ENCODE results near the gene PCBP3. TPM values are rescaled to one million over a fixed set of nuclear protein-coding genes. Genes with fewer than 3 reads are reported as not detected.

The PCBP3 gene
- total RNA-seq, 1 donor from 2014 or later = 0.13 TPM

DNA sequence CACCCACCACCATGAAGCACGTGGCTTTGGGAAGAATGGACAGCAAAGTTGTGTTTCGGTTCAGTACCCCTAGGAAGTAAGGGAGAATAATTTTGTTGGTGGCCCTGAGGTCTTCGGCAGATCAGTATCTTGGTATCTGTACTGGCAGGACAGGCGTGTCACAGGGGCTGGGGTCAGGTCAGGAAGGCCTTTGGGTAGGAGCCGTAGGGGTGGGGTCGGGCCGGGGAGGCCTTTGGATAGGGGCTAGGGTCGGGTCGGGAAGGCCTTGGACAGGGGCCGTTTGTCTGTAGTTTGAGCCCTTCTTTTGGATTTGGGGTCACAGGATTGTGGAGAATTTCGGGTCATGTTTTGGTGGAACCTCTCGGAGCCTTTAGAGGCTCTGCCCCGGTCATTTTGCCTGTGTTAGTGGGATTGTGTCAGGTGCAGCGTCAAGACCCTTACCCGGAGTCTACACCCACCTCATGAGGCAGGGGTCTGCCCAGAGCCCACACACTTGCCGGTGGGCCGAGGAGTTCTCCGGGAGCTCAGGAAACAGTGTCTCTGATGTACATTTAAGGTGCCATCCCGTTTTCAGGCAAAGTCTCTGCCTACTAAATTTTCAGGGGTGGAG lies 262.8 kb downstream of the PCBP3 start:
- no peak for DNase-seq (ENCODE audit: low read depth in 2 of 2)

DNA sequence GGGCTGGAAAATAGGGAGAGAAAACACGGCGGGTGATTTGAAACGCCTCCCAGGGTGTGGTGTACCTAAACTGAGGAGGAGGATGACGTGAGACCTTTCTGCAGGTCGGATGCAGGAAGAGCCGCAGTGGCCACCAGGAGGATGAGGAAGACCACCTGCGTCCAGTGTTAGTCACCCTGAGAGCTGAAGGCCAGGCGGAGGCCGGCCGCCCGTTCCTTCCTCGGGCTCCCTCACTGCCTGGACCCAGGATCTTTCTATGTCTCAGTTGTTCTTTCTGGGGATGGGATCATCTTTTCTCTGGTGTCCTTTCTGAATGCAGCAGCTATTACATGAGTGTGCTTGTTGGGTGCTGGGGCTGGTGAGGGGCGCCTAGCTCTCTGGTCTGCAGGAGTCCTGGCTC lies 263.3 kb downstream of the PCBP3 start:
- no peak for DNase-seq (ENCODE audit: low read depth in 2 of 2)

DNA sequence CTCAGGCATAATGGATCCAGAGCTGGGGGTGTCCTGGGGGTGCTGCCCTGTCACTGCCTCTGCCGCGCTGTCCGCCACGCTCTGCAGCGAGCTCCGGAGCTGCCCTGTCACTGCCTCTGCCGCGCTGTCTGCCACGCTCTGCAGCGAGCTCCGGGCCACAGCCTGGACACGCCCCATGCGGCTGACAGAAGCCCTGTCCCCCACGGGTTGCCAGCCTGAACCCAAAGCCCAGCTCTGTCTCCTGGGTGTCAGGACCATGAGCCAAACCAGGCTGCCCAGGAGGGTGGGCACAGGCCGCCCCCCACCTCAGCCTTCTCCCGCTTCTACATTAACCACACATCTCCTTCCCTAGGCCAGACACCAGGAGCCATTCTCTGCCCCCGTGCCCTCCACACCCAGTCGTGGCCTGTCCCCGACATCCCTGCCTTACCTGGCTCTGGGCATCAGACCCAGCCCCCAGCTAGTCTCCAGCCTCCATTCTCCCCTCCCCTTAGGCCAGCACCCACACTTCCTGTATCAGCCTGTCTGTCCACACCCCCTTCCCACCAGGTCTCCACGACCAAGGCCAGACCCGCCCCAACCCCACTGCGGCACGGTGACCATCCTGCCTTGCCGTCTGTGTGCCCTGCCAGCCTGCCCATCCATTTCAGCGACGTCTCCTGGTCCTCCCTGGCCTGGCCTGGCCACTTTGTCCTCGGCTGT lies 265.2 kb downstream of the PCBP3 start:
- DNase-seq (ENCODE audit: low read depth in 2 of 2) = no peak

DNA sequence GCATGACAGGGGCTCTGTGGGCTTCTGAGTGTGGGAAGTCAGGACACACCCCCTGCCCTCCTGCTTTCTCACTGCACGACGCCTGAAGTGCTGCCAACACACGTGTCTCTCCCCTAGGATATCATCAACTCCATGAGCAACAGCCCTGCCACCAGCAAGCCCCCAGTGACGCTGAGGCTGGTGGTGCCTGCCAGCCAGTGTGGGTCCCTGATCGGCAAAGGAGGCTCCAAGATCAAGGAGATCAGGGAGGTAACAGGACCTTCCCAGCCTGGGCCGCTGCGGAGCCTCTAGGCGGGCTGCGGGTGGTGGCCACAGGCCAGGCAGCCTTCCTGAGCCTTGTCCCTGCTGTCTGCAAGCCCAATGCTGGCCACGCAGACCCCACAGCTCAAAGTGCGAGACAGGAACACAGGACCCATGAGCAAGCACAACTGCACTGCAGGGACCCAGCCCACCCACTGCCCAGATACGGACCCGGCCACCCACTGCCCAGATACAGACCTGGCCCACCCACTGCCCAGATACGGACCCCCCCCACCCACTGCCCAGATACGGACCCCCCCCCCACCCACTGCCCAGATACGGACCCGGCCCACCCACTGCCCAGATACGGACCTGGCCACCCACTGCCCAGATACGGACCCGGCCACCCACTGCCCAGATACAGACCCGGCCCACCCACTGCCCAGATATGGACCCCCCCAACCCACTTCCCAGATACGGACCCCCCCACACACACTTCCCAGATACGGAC lies 265.9 kb downstream of the PCBP3 start:
- no peak for DNase-seq (ENCODE audit: low read depth in 2 of 2)

DNA sequence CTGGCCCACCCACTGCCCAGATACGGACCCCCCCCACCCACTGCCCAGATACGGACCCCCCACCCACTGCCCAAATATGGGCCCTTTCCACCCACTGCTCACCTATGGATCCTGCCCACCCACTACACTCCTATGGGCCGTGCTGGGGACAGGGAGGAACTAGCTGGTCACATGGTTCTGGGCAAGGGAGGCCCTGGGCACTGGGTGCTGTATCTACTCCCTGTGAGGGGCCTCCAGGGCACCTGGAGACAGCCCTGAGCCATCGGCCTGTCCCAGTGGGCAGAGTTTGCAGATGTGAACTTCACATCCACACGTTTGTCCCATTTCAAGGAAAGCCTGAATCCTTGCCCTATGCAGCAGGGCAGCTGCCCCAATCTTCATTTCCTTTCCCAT lies 266.6 kb downstream of the PCBP3 start:
- DNase-seq (ENCODE audit: low read depth in 2 of 2) = no peak

DNA sequence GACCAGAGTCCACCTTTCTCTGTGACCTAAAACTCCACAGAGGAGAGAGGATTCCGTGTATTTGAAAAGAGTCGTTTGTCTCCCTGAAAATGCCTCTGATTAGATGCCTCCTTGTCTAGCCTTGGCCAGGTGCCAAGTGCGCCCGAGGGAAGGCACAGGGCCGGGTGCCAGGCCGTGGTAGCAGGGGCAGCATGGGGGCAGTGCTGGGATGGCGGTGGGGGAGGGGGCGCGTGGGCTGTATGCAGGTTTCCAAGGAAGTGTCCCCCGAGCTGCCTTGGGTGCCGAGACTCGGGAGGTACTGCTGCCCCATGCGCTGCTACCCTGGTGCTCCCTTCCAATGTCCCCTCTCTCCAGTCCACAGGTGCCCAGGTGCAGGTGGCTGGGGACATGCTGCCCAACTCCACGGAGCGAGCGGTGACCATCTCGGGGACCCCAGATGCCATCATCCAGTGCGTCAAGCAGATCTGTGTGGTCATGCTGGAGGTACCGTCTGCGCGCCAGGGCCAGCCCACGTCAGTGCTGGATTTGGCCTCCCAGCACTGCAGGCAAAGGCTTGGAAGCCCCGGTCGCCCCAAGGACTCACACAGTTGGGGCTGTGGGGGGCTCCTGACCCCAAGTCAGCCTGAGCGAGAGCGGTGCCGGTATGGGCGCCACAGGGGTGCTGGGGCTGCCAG lies 267.2 kb downstream of the PCBP3 start:
- no peak for DNase-seq (ENCODE audit: low read depth in 2 of 2)

DNA sequence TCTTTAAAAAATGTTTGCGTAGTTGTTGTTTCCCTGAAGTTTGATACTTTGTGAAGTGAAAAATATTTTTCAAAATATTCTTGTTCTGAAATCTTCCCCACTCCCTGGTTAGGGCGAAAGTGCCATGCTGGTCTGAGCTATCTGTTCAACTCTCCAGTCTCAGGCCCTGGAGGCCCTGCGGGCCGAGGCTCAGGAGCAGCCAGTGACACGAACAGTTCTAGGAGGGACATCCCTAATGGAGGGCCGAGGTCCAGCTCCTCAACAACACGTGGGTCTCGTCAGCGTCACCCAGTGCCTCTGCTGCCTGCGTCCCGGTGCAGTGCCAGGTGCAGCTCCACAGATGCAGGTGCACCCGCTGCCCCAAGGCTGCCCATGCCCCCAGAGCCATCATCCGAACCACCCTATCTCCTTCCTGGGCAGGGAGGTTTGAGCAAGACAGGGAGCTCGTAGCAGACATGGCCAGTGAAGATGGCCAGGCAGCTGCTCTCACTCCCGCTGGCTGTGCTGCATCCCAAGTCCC lies 268.3 kb downstream of the PCBP3 start:
- DNase-seq (ENCODE audit: low read depth in 2 of 2) = no peak

DNA sequence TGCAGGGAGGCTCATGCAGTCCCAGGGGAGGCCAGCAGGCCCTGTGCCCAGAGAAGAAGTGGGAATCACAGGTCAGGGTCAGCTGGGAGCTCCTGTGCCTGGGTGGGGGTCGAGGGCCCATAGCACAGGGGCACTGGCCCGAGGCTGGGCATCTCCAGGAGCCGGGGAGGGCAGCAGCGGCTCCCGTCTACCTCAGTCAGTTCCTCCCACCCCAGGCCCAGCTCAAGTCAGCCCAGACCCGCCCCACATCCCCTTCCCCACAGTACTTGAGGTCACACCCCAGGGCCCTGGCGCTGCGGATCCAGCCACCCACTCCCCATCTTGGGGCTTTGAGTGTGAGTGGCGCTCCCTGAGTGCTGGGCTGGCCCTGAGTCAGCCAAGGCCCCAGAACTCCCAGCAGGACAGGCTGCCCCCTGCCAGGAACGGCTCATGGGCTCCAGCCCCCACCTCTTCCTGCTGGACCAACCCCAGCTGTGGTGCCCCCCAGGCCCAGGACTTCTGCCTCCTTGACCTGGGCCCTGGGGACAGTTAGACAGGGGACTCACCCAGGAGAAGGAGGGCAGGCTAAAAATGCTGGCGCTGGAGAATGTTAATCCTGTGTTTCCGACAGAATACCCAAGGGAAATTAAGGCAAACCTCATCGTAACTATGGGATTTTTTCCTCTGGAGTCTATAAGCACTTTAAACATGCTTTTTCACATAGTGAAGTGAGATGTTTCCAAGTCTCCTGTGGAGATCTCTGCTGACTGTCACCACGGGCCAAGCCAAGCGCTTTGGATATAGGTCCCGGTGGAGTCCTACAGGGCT lies 269.3 kb downstream of the PCBP3 start:
- no peak for DNase-seq (ENCODE audit: low read depth in 2 of 2)

DNA sequence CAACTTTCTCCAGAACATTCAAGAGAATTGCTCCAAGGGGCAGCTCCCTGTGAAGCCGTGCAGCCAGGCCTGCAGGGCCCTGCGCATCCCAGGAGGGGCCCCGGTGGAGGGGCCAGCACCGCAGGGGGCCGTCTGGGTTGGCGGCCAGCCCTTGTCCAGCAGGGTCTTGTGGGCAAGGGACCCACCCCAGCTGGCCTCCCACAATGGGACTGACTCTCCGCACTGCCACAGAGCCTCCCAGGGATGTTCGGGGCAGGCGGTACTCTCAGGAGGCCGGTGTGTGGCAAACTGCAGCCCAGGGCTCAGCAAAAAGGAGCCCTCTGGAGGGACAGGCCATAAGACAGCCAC lies 269.9 kb downstream of the PCBP3 start:
- no peak for DNase-seq (ENCODE audit: low read depth in 2 of 2)

DNA sequence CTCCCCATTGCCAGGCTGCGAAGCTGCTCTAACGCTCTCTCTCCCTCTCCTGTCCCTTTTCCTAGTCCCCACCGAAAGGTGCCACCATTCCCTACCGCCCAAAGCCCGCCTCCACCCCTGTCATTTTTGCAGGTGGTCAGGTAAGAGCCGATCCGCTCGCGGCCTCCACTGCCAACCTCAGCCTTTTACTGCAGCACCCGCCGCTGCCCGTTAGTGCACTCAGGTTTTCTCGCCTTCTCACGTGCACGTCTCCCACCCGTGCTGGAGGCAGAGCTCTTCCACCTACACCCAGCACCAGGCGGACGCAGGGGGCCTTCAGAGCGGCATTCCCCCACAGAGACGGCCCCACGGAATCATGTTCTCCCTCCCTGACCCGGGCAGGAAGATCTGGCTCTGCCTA lies 270.4 kb downstream of the PCBP3 start:
- no peak for DNase-seq (ENCODE audit: low read depth in 2 of 2)

DNA sequence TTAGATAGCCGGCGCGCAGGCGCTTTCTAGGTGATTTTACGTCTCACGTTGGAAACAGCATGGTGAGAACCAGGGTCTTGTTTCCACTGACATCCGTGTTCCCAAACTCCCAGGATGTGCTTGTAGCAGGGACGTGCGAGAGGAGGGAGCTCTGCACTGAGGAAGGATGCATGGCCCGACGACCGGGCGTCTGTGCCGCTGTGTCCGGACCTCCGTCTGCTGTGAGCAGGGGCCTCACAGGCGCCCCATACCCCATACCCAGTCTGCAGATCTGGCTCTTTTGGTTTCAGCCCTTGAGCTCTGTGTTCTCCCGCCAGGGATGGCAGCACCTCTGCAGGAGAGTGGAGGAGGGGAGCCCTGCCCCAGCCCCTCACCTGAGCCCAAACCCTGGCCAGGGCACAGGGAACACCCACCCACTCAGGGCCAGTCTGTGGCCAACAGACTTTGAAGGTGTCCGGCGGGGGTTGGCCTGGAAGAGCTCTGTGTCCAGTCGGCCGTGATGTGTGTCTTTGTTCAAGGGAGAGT lies 270.9 kb downstream of the PCBP3 start:
- DNase-seq (ENCODE audit: low read depth in 2 of 2) = no peak

DNA sequence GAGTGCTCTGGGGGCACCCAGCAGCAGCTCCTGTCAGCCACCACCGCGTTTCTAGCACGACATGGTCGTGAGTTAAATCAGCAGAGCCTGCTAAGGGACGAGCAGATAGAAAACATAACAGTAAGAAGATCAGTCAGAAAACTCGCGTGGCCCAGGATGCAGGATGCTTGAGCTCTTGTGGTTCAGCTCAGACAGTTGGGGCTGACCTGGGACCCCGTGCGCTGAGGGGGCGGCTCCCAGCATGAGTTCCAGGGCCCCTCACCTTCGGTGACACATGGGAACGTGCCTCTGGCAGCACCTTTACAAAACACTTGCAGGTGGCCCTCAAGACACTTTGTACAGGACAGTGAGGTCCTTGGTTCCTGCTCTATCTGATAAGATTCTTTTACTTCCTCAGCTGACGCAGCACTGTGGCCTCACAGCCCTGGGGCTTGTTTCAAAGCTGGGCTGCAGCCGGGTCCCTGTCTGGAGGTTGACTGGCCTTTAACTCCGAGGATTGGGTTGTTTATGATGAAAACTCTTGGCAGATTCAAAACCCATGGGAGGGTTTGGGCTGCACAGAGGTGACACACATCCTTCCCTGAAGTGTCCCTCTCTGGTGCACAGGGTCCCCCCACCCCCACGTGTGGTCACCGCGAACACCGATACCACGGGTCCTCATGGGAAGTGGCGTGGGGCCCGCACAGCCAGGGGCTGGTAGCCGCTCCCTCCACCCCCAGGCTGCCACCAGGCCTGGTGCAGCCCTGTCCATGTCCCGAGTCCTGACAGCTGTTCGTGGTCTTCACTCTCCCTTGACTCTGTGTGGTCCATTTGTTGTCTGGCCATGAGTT lies 272.7 kb downstream of the PCBP3 start:
- DNase-seq (ENCODE audit: low read depth in 2 of 2) = no peak

DNA sequence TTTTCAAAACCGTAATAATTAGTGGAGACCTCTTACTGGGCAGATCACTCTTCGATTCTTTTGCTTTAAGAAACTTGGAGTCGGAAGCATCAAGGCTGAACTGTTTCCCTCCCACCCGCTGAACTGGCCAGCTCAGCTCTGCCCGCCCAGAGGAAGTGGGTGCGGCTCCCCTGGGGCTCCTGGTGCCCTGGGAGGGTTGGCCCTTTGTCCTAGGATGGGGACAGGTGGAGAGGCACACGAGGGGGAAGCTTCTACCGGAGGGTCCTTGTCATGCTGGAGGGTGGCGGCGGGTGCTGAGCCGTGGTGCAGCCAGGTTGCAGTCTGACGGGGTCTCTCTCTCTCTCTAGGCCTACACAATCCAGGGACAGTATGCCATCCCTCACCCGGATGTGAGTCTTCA lies 273.7 kb downstream of the PCBP3 start:
- no peak for DNase-seq (ENCODE audit: low read depth in 2 of 2)

DNA sequence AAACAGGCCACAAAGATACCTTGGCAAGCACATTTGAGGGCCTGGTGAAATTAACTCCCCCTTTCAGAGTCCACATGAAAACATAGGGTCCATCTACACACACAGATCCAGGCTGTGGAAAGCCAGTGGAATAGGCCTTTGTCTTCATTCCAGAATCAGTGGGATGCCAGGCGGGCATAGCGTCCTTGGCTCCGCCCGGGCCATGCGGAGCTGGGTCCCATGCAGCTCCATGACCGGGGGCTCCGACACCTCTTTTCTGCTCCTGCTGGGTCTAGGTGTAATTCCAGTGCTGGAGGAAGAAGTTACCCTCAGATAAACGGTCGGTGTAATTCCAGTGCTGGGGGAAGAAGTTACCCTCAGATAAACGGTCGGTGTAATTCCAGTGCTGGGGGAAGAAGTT lies 274.5 kb downstream of the PCBP3 start:
- DNase-seq (ENCODE audit: low read depth in 2 of 2) = no peak

DNA sequence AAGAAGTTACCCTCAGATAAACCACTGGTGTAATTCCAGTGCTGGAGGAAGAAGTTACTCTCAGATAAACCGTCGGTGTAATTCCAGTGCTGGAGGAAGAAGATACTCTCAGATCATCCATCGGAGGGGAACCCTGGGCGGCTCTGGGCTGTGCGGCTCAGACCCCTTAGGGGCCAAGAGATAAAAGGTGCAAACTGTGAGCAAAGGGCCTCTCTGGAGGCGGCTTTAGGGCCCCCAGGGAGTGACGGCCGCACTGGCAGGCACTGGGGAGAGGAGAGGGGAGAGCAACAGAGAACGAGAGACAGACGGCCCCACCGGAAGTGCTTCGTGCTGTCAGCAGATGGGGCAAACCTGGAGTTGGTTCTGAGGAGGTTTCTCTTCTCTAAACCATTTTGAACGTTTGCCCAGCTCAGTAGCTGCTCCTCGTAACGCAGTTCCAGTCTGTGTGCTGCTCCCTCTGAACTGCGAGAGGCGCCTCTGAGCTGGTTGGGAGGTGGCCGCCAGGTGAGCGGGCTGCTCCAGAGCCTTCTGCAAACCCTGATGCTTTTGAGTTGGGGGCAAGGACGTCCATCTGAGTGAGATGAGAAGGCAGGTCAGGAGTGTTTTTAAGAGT lies 275.4 kb downstream of the PCBP3 start:
- no peak for DNase-seq (ENCODE audit: low read depth in 2 of 2)

DNA sequence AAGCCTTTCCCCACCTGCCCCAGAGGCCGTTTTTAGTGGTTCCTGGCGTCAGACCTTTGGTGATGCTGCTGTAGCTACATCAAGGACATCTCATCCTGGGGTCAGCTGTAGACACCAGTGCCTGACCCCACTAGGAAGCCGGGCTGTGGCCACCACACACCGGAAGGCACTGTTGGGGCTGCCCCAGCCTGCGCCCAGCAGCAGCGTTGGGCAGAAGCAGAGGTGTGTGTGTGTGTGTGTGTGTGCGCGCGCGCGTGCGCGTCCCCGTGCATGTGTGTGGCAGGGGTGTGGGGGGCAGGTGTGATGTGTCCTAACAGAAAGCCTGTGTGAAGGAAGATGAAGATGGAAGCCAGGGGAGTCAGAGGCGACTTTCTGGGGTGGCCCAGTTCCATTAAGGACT lies 276.1 kb downstream of the PCBP3 start:
- no peak for DNase-seq (ENCODE audit: low read depth in 2 of 2)

DNA sequence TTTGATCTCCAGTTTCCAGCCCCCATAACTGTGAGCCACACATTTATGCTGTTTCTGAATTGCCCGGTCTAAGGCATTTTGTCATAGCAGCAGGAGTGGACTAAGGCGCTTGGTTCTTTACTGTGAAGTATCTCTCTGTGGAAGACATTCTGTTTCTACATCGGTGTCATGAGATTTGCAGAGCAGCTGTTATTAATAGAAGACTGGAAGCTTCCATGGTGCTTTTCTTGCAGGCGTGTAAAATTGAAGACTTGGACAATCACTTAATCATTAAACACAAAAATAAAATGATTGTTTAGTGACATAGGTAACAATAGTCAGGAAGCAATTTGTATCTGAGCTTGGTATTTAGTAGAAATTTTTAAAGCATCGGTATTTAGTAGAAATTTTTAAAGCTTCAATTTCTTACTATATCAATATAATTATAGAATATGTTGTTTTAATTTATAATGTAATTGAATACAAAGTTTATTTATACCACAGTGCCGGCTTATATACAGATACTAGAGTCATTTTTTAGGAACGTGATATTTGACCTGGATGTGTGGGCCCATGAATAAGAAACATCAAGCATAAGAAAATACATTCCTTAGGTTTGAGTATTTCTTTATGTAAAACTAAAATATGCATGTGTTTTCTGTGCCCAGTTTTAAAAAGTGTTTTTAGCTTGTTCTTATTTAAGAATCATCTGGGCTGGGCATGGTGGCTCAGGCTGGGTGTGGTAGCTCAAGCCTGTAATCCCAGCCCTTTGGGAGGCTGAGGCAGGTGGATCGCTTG lies 277.5 kb downstream of the PCBP3 start:
- DNase-seq (ENCODE audit: low read depth in 2 of 2) = no peak

DNA sequence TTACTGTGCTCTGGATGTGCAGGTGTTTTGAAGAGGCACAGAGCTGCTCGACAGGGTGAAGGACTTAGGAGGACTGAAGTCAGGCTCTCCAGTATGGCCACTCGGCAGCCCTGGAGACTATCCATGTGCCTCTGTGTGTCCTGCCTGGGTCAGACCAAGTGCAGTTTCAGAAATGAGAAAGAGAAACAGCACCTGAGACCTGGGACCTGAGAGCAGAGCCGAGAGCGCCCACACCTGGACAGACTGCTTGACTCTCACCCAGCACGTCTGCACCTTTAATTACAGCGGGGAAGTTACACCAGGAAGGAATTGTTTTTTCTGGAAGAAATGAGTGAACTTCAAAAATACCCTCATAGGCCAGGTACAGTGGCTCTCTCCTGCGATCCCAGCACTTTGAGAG lies 278.4 kb downstream of the PCBP3 start:
- no peak for DNase-seq (ENCODE audit: low read depth in 2 of 2)

DNA sequence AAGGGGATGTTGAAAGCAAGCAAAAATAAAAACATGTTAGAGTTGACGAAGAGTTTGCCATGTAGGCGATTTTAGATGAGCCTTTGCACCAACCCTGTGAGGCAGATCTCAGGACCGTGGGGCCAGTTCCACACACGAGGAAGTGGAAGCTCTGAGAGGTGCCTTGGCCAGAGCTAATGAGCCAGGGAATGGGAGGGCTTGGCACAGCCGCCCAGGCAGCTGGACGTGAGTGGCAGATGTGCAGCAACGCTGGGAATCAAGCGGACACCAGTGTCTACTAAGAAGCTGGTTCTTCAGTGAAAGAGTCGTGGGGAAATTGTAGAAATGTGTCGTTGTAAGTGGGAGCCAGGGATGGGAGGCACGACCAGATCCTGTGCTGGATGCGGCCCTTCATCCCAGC lies 279.1 kb downstream of the PCBP3 start:
- DNase-seq (ENCODE audit: low read depth in 2 of 2) = no peak
